HUES64 (cell line): Measurements from ENCODE around the gene SPDEF.

Experiments used
- H3K27ac ChIP-seq: 2 replicates; pipeline ENCODE4 v1.7.0; 2013; ENCODE audit warnings: low read depth, low read length, inconsistent platforms
- H3K27me3 ChIP-seq: 2 replicates; pipeline ENCODE4 v1.6.1; 2013; ENCODE audit warnings: mild to moderate bottlenecking, low read length; ENCODE audit not compliant: insufficient read depth
- H3K36me3 ChIP-seq: 2 replicates; pipeline ENCODE4 v1.6.1; 2013; ENCODE audit warnings: mild to moderate bottlenecking, low read length; ENCODE audit not compliant: insufficient read depth
- H3K4me1 ChIP-seq: 2 replicates; pipeline ENCODE4 v1.6.1; 2013; ENCODE audit warnings: mild to moderate bottlenecking, low read length, moderate library complexity; ENCODE audit not compliant: insufficient read depth
- H3K4me3 ChIP-seq: 2 replicates; pipeline ENCODE4 v1.5.1; 2013; ENCODE audit warnings: mild to moderate bottlenecking, low read length, moderate library complexity
- H3K9ac ChIP-seq: 2 replicates; pipeline ENCODE4 v1.6.1; 2013; ENCODE audit warnings: mild to moderate bottlenecking, low read depth, low read length
- H3K9me3 ChIP-seq: 2 replicates; pipeline ENCODE4 v1.6.1; 2013; ENCODE audit warnings: low read depth, low read length; ENCODE audit not compliant: insufficient read depth
- WGBS: fragments of 150-250, 120-280 bp; methylation state at CpG from one replicate; pipeline ENCODE4 v1.1.7; 2013; ENCODE audit warnings: missing lambda C conversion rate; 5-methylcytosine and 5-hydroxymethylcytosine counted together

The SPDEF gene

GRCh38 chr6:34593701-34594100 is 37.6 kb upstream of the SPDEF start:
- Histone ChIP-seq H3K36me3 (no peaks in the 10 kb centered on the region), H3K27ac (no peak overlapping the region), H3K27me3 (no peaks in the 10 kb centered on the region), H3K4me3 (no peak overlapping the region), H3K9ac (no peak overlapping the region), H3K9me3 (no peaks in the 10 kb centered on the region), H3K4me1 (peaks cover 5% of the 10 kb centered on the region; the same call in 1 of the 2 replicates)
- WGBS: 97% methylated on average over 5 of the region's 5 CpGs

- H3K36me3 ChIP-seq: 0 out of 2 replicates have a peak, but pooled peaks cover 3% of the 10 kb centered on the region
- no peak overlapping the region for H3K27ac ChIP-seq
- H3K9me3 ChIP-seq: no peaks in the 10 kb centered on the region
- H3K4me3 ChIP-seq: no peak overlapping the region
- no peak overlapping the region for H3K9ac ChIP-seq
- peaks cover 12% of the 10 kb centered on the region for H3K4me1 ChIP-seq
- no peaks in the 10 kb centered on the region for H3K27me3 ChIP-seq
- WGBS: 95% methylated on average over 9 of the region's 10 CpGs
These were observed 36.3 kb upstream of the SPDEF start for GRCh38 chr6:34592208-34592952.

- H3K4me3 ChIP-seq: no peak overlapping the region
- 0 out of 2 replicates have a peak, but pooled peaks cover 3% of the 10 kb centered on the region for H3K36me3 ChIP-seq
- no peaks in the 10 kb centered on the region for H3K9me3 ChIP-seq
- H3K27me3 ChIP-seq: no peaks in the 10 kb centered on the region
- peaks cover 20% of the 10 kb centered on the region for H3K4me1 ChIP-seq
- 86% methylated on average over 5 of the region's 5 CpGs for whole genome bisulfite sequencing
- H3K27ac ChIP-seq: no peak overlapping the region
- no peak overlapping the region for H3K9ac ChIP-seq
These were observed 33.6 kb upstream of the SPDEF start for GRCh38 chr6:34589691-34590090.

GRCh38 chr6:34589140-34589539 is 33.0 kb upstream of the SPDEF start:
- 91% methylated on average over 2 of the region's 2 CpGs for WGBS
- no peak overlapping the region for H3K9ac ChIP-seq

GRCh38 chr6:34587851-34588250 is 31.7 kb upstream of the SPDEF start:
- Histone ChIP-seq H3K27me3 (no peaks in the 10 kb centered on the region), H3K4me1 (peaks cover 23% of the 10 kb centered on the region), H3K27ac (no peak overlapping the region), H3K9ac (no peak overlapping the region; the same call in 1 of the 2 replicates), H3K4me3 (no peak overlapping the region), H3K9me3 (no peaks in the 10 kb centered on the region), H3K36me3 (0 out of 2 replicates have a peak, but pooled peaks cover 3% of the 10 kb centered on the region)
- 96% methylated on average over 2 of the region's 2 CpGs for WGBS

More at GRCh38 chr6:34589140-34589539, 33.0 kb upstream of the SPDEF start:
- H3K27me3 ChIP-seq: no peaks in the 10 kb centered on the region
- H3K9me3 ChIP-seq: no peaks in the 10 kb centered on the region
- peaks cover 23% of the 10 kb centered on the region for H3K4me1 ChIP-seq
- H3K36me3 ChIP-seq: 0 out of 2 replicates have a peak, but pooled peaks cover 3% of the 10 kb centered on the region
- H3K4me3 ChIP-seq: no peak overlapping the region
- no peak overlapping the region for H3K27ac ChIP-seq

- H3K27ac ChIP-seq: peak overlapping the region; percentile 42; the same call in 1 of the 2 replicates
- H3K36me3 ChIP-seq: 0 out of 2 replicates have a peak, but pooled peaks cover 3% of the 10 kb centered on the region
- no peaks in the 10 kb centered on the region for H3K27me3 ChIP-seq
- H3K4me3 ChIP-seq: no peak overlapping the region
- no peak overlapping the region; the same call in 1 of the 2 replicates for H3K9ac ChIP-seq
- no peaks in the 10 kb centered on the region for H3K9me3 ChIP-seq
- 78% methylated on average over 2 of the region's 2 CpGs for WGBS
- peaks cover 23% of the 10 kb centered on the region for H3K4me1 ChIP-seq
These were observed 31.2 kb upstream of the SPDEF start for GRCh38 chr6:34587325-34587724.

GRCh38 chr6:34586327-34587040 is 30.4 kb upstream of the SPDEF start:
- no peaks in the 10 kb centered on the region for H3K27me3 ChIP-seq
- H3K4me3 ChIP-seq: no peak overlapping the region
- H3K36me3 ChIP-seq: 0 out of 2 replicates have a peak, but pooled peaks cover 3% of the 10 kb centered on the region
- peak overlapping the region; percentile 42 for H3K27ac ChIP-seq
- H3K4me1 ChIP-seq: peaks cover 23% of the 10 kb centered on the region
- no peaks in the 10 kb centered on the region for H3K9me3 ChIP-seq
- WGBS: 86% methylated on average over 5 of the region's 5 CpGs
- no peak overlapping the region for H3K9ac ChIP-seq

- H3K27ac ChIP-seq: no peak overlapping the region
- WGBS: 93% methylated on average over 4 of the region's 4 CpGs
- no peak overlapping the region for H3K4me3 ChIP-seq
- no peaks in the 10 kb centered on the region for H3K27me3 ChIP-seq
- H3K36me3 ChIP-seq: 0 out of 2 replicates have a peak, but pooled peaks cover 3% of the 10 kb centered on the region
- H3K4me1 ChIP-seq: peaks cover 23% of the 10 kb centered on the region
- no peaks in the 10 kb centered on the region for H3K9me3 ChIP-seq
- H3K9ac ChIP-seq: no peak overlapping the region
These were observed 29.5 kb upstream of the SPDEF start for GRCh38 chr6:34585512-34586061.

GRCh38 chr6:34585108-34585507 is 29.0 kb upstream of the SPDEF start:
- WGBS: 79% methylated on average over 2 of the region's 2 CpGs

GRCh38 chr6:34584694-34585093 is 28.6 kb upstream of the SPDEF start:
- Histone ChIP-seq H3K27ac (no peak overlapping the region), H3K36me3 (peaks cover 3% of the 10 kb centered on the region; the same call in 1 of the 2 replicates), H3K9me3 (no peaks in the 10 kb centered on the region), H3K4me3 (no peak overlapping the region), H3K4me1 (peaks cover 23% of the 10 kb centered on the region), H3K9ac (no peak overlapping the region), H3K27me3 (no peaks in the 10 kb centered on the region)
- WGBS: 93% methylated on average over 9 of the region's 9 CpGs

More at GRCh38 chr6:34585108-34585507, 29.0 kb upstream of the SPDEF start:
- Histone ChIP-seq H3K9ac (no peak overlapping the region), H3K9me3 (no peaks in the 10 kb centered on the region), H3K27ac (no peak overlapping the region), H3K4me1 (peaks cover 23% of the 10 kb centered on the region), H3K4me3 (no peak overlapping the region), H3K36me3 (peaks cover 3% of the 10 kb centered on the region; the same call in 1 of the 2 replicates), H3K27me3 (no peaks in the 10 kb centered on the region)
